Mammary epithelial cell (primary cell): Measurements from ENCODE around the gene BMP8A.

Source experiments
- CTCF ChIP-seq, 2 donors: IDR thresholded peaks in 1 of 2; conservative IDR thresholded peaks in 1 of 2; 2 replicates each; pipeline ENCODE4 v1.5.1; 2011 to 2012; ENCODE audit warnings: inconsistent platforms in 2 of 2, low read length in 2 of 2, mild to moderate bottlenecking in 2 of 2, control low read depth in 1 of 2, low read depth in 1 of 2; ENCODE audit not compliant: insufficient read depth in 1 of 2; ENCODE audit errors: extremely low read depth in 1 of 2
- EZH2 ChIP-seq: IDR thresholded peaks from 2 replicates; pipeline ENCODE4 v1.6.1; 2012; ENCODE audit warnings: low read length, inconsistent platforms, borderline replicate concordance

DNA sequence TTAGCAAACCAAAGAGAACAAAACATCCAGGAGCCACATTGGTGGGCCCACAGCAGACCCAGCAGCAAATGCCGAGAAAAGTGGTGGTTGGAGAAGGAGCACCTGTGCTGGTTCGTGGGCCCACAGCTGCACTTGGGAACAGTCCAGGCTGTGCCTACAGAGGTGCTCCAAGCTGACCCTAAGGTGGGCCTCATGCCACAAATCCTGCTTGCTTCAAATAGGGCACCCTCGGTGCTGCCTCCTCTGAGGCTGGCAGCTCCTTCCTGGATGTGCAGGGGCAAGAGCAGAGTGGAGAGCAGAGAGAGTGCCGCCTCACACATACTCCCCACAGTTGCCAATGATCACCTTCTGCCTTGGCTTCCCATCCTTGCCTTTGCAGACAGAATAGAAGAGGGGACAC, 40.1 kb downstream of the BMP8A start:
- TF ChIP-seq CTCF (conservative IDR thresholded peaks at IDR 0.05 in 1 of 2, IDR thresholded peaks at IDR 0.05 in 1 of 2; ENCODE audit: extremely low read depth in 1 of 2, insufficient read depth in 1 of 2, low read depth in 1 of 2, low read length in 2 of 2), result no peak
- TF ChIP-seq EZH2, result no peak
